PC-9 (cell line): ENCODE data around the gene OR2V2. TPM values are rescaled to one million over a fixed set of nuclear protein-coding genes. Genes with fewer than 3 reads are reported as not detected.
A peak's percentile ranks its signal among the peaks of the same experiment; 100 is the strongest.

Source experiments
- BruUV-seq: library from RNA; stranded (reverse); fragments of 400-500 nt; replicated peaks from 2 replicates; lab custom pipeline; 2021; lab: Mats Ljungman, UMichigan
- CTCF ChIA-PET: fragments of 300-600 bp; sonication (Branson Sonifier 250); formaldehyde crosslinking; loops from one replicate; lab custom pipeline; 2022; ENCODE audit warnings: antibody characterized with exemption; lab: Charles Lee
- POLR2A ChIA-PET: fragments of 300-600 bp; sonication (Branson Sonifier 250); formaldehyde crosslinking; loops from one replicate; lab custom pipeline; 2022; ENCODE audit warnings: antibody characterized with exemption; ENCODE audit not compliant: unreplicated experiment; lab: Charles Lee
- DNase-seq, 2 experiments: peaks; one replicate each; pipeline versions ENCODE4 v3.0.0 to v3.0.0-alpha.2; 2015 to 2022; ENCODE audit warnings: mixed read lengths in 1 of 2
- H2AFZ ChIP-seq: fragments of 200-600 bp; sonication (generic); 2 replicates; pipeline ENCODE4 v1.8.1; 2017; ENCODE audit warnings: antibody characterized with exemption
- H3F3A ChIP-seq: fragments of 200-600 bp; sonication (generic); 2 replicates; pipeline ENCODE4 v1.8.1; 2017; ENCODE audit warnings: antibody characterized with exemption, mild to moderate bottlenecking, low read depth; ENCODE audit not compliant: insufficient read depth
- H3K27ac ChIP-seq: fragments of 200-600 bp; sonication (generic); 2 replicates; pipeline ENCODE4 v1.6.1; 2016; ENCODE audit warnings: mixed run types
- H3K27me3 ChIP-seq: fragments of 200-600 bp; sonication (generic); 2 replicates; pipeline ENCODE4 v1.6.1; 2016; ENCODE audit warnings: low read depth, mixed run types; ENCODE audit not compliant: insufficient read depth
- H3K36me3 ChIP-seq: fragments of 200-600 bp; sonication (generic); 2 replicates; pipeline ENCODE4 v1.6.1; 2016; ENCODE audit warnings: low read depth, mixed run types
- H3K4me1 ChIP-seq: fragments of 200-600 bp; sonication (generic); replicated peaks from 2 replicates; pipeline ENCODE4 v1.6.1; 2016; ENCODE audit warnings: mixed run types; ENCODE audit not compliant: insufficient read depth
- H3K4me2 ChIP-seq: fragments of 200-600 bp; sonication (generic); 2 replicates; pipeline ENCODE4 v1.6.1; 2017; ENCODE audit warnings: mixed run types
- H3K4me3 ChIP-seq: fragments of 200-600 bp; sonication (generic); 2 replicates; pipeline ENCODE4 v1.6.1; 2016; ENCODE audit warnings: mixed run types
- H3K79me2 ChIP-seq: fragments of 200-600 bp; sonication (generic); 2 replicates; pipeline ENCODE4 v1.6.1; 2017; ENCODE audit warnings: low read depth, mixed run types
- H3K9me2 ChIP-seq: fragments of 200-600 bp; sonication (generic); 2 replicates; pipeline ENCODE4 v1.8.1; 2017; ENCODE audit warnings: mild to moderate bottlenecking; ENCODE audit not compliant: insufficient read depth
- H3K9me3 ChIP-seq: fragments of 200-600 bp; sonication (generic); 2 replicates; pipeline ENCODE4 v1.8.1; 2016; ENCODE audit warnings: low read depth; ENCODE audit not compliant: insufficient read depth
- H4K20me1 ChIP-seq: fragments of 200-600 bp; sonication (generic); 2 replicates; pipeline ENCODE4 v1.8.1; 2017; ENCODE audit not compliant: insufficient read depth
- EZH2 ChIP-seq: fragments of 200-600 bp; sonication (generic); IDR thresholded peaks from 2 replicates; pipeline ENCODE4 v1.8.0; 2017; ENCODE audit warnings: antibody characterized with exemption, low read depth
- intact Hi-C: fragments of 100-400 bp; cut with micrococcal nuclease; formaldehyde crosslinking; loops from one replicate; pipeline ENCODE4 v1.10.0; 2022; ENCODE audit not compliant: unreplicated experiment
- total RNA-seq: library from RNA; stranded (reverse); gene quantifications from 2 replicates; pipeline ENCODE4 v1.2.3, GENCODE V29; 2021
- TF ChIP-seq, protein P1 (sequence below): fragments of 200-600 bp; sonication (generic); conservative IDR thresholded peaks from 2 replicates; pipeline ENCODE4 v1.6.1; 2017; ENCODE audit warnings: mixed run types, antibody characterized with exemption, mild to moderate bottlenecking, moderate library complexity

OR2V2 gene
- total RNA-seq, 1 experiment from 2014 or later = not detected

DNA sequence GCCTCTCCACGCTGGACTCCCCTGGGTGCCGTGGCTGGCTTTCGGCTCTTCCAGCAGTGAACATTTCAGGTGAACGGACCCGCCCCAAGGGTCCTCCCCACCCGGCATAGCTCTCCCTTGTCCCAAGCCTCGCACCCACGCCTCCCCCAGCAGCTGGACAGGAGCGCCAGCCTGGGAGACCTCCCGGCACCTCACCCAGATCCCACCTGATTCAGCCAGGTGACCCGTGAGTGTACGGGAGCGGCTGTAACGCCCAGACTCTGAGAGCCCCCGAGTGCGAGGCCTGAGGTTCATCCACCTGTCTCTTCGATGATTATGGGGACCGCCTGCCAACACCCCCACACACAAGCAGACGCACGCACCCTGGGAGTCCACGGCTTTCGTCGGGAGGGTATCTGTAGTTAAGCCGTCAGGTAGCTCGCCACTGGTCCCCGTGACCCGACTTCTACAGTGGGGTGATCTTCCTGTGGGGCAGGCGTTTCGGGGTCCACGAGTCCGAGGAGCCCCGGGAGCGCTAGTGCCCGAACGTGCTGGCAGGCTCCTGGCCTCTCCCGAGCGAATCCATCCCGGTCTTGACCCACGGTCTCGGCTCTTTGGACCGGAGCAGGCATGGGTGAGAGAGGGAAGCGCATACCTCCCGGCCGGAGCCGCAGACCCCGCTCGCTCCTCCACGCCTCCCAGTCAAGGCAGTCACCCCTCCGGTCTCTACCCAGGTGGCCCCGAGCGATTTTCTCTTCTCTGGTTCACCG lies 42.8 kb downstream of the OR2V2 start:
- Histone ChIP-seq H3K4me3 (peak overlapping the region; percentile 98), H2AFZ (peak overlapping the region; percentile 91), H3K27me3 (no peaks in the 10 kb centered on the region), H3K4me1 (peaks cover 27% of the 10 kb centered on the region; the same call in 1 of the 2 replicates), H3F3A (peaks cover 36% of the 10 kb centered on the region), H3K9me2 (no peaks in the 10 kb centered on the region), H3K4me2 (peak overlapping the region; percentile 97), H4K20me1 (no peaks in the 10 kb centered on the region), H3K79me2 (no peaks in the 10 kb centered on the region), H3K36me3 (no peaks in the 10 kb centered on the region), H3K27ac (no peak overlapping the region), H3K9me3 (no peaks in the 10 kb centered on the region)
- CTCF ChIA-PET = interaction anchor here (0.6 kb wide), 1 partner anchor 66 kb away, joined by 11 read pairs; no protein-coding TSS in a partner anchor
- DNase-seq = peak in 1 of 2 experiments; percentile 23
- TF ChIP-seq, protein P1, sequence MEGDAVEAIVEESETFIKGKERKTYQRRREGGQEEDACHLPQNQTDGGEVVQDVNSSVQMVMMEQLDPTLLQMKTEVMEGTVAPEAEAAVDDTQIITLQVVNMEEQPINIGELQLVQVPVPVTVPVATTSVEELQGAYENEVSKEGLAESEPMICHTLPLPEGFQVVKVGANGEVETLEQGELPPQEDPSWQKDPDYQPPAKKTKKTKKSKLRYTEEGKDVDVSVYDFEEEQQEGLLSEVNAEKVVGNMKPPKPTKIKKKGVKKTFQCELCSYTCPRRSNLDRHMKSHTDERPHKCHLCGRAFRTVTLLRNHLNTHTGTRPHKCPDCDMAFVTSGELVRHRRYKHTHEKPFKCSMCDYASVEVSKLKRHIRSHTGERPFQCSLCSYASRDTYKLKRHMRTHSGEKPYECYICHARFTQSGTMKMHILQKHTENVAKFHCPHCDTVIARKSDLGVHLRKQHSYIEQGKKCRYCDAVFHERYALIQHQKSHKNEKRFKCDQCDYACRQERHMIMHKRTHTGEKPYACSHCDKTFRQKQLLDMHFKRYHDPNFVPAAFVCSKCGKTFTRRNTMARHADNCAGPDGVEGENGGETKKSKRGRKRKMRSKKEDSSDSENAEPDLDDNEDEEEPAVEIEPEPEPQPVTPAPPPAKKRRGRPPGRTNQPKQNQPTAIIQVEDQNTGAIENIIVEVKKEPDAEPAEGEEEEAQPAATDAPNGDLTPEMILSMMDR = no peak
- TF ChIP-seq EZH2 = no peak
- no TSS peak for BruUV-seq
- intact Hi-C loops = loop anchor here (2.0 to 5.0 kb wide), 3 partner anchors 329 to 1458 kb away; partner anchors contain the start of genes MAML1 and ZFP62
- POLR2A ChIA-PET = interaction anchor here (0.6 to 1.0 kb wide), 2 partner anchors 17 to 52 kb away, joined by 3 to 5 read pairs; no protein-coding TSS in a partner anchor

DNA sequence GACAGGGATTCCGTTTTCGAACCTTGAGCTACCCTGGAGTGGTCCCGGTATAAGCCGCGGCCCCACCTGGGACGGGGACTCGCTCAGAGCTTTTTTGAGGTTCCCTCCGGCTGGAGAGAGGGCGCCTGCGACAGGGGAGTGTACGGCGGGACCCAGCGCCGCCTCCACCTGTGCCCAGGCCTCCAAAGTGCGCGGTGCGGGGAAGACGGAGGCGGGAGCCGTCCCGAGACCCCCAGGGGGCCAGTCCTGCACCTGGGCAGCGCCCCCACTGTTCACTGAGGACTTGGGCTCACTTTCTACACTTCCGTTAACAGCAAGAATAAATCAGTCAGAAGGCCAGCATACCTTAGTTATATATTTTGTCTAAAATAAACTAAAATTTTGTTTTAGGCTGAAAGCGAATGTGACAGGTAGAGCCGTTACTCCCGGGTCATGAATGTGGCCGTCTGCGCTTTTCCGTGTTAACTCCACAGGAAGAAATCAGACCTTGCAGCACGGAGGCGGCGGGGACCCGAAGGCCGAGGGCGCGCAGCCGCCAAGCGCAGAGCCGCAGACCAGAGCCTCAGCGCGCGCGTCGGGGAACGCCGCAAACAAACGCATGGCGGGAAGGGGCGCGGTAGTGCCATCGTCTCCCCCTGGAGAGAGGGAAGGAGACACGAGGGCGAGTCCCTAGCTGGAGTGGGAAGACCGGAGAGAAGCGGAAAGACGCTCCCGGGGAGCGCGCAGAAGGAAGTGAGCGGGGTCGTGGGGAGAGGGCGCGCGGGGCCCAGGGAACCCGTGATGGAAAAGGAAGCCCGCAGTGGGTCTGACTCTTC lies 43.5 kb downstream of the OR2V2 start:
- Histone ChIP-seq H4K20me1 (no peaks in the 10 kb centered on the region), H3K79me2 (no peaks in the 10 kb centered on the region), H3K27me3 (no peaks in the 10 kb centered on the region), H3K9me2 (no peaks in the 10 kb centered on the region), H3K4me1 (peaks cover 20% of the 10 kb centered on the region; the same call in 1 of the 2 replicates), H2AFZ (peak overlapping the region; percentile 91), H3K9me3 (no peaks in the 10 kb centered on the region), H3K4me3 (peak overlapping the region; percentile 98), H3K27ac (no peak overlapping the region), H3K4me2 (peak overlapping the region; percentile 97), H3K36me3 (no peaks in the 10 kb centered on the region), H3F3A (peaks cover 31% of the 10 kb centered on the region)
- ChIA-PET CTCF (interaction anchor here (1.0 kb wide), 1 partner anchor 14 kb away, joined by 3 read pairs; the partner anchor contains the start of gene TRIM7), POLR2A (interaction anchor here (0.7 to 0.9 kb wide), 3 partner anchors 14 to 58 kb away, joined by 3 to 4 read pairs (median 4); partner anchors contain the start of gene TRIM7)
- no peak for TF ChIP-seq EZH2
- TF ChIP-seq, protein P1 = no peak; the same call in 1 of the 2 replicates
- DNase-seq = peak in 1 of 2 experiments; percentile 32
- BruUV-seq = no TSS peak
- intact Hi-C loops = loop anchor here (1.0 to 2.0 kb wide), 4 partner anchors 15 to 380 kb away; no protein-coding TSS in a partner anchor
